ENCODE measurements around the gene LRCH4.
"Not testable (repeated sequence)": the region's sequence is repeated elsewhere in the genome, so short reads cannot be mapped to it uniquely, and the experiment has no call there.

- TF ChIP-seq, protein P1, sequence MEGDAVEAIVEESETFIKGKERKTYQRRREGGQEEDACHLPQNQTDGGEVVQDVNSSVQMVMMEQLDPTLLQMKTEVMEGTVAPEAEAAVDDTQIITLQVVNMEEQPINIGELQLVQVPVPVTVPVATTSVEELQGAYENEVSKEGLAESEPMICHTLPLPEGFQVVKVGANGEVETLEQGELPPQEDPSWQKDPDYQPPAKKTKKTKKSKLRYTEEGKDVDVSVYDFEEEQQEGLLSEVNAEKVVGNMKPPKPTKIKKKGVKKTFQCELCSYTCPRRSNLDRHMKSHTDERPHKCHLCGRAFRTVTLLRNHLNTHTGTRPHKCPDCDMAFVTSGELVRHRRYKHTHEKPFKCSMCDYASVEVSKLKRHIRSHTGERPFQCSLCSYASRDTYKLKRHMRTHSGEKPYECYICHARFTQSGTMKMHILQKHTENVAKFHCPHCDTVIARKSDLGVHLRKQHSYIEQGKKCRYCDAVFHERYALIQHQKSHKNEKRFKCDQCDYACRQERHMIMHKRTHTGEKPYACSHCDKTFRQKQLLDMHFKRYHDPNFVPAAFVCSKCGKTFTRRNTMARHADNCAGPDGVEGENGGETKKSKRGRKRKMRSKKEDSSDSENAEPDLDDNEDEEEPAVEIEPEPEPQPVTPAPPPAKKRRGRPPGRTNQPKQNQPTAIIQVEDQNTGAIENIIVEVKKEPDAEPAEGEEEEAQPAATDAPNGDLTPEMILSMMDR (IDR thresholded peaks at IDR 0.05): not testable (repeated sequence)
- not testable (repeated sequence) for TF ChIP-seq POLR2AphosphoS5 (IDR thresholded peaks at IDR 0.05)
These were observed 57.6 kb downstream of the LRCH4 start for GRCh38 chr7:100528108-100528866.

Data from esophagus muscularis mucosa (tissue), 3 donors.